Mesendoderm (in vitro differentiated cells): ENCODE data around the gene NKAIN4.

Experiments used
- DNase-seq: peaks from one replicate; pipeline ENCODE4 v3.0.0; 2013
- H2AK5ac ChIP-seq: 2 replicates; pipeline ENCODE4 v1.6.1; 2013; ENCODE audit warnings: low read length, inconsistent platforms
- H2BK120ac ChIP-seq: 2 replicates; pipeline ENCODE4 v1.6.1; 2013; ENCODE audit warnings: low read depth, mild to moderate bottlenecking, low read length, moderate library complexity, mixed read lengths
- H2BK15ac ChIP-seq: replicated peaks from 2 replicates; pipeline ENCODE4 v1.6.1; 2013; ENCODE audit warnings: low read depth, mild to moderate bottlenecking, moderate library complexity
- H2BK5ac ChIP-seq: 2 replicates; pipeline ENCODE4 v1.6.1; 2013; ENCODE audit warnings: low read length, inconsistent platforms
- H3K18ac ChIP-seq: 2 replicates; pipeline ENCODE4 v1.6.1; 2013; ENCODE audit warnings: mild to moderate bottlenecking, low read length, mixed read lengths
- H3K23ac ChIP-seq: one replicate; pipeline ENCODE4 v1.6.1; 2013; ENCODE audit warnings: low read length
- H3K27ac ChIP-seq: 2 replicates; pipeline ENCODE4 v1.5.1; 2013; ENCODE audit warnings: low read depth, mild to moderate bottlenecking, inconsistent platforms, low read length, moderate library complexity
- H3K27me3 ChIP-seq: 2 replicates; pipeline ENCODE4 v1.6.1; 2013; ENCODE audit warnings: low read length, control low read depth, mild to moderate bottlenecking, inconsistent platforms; ENCODE audit not compliant: insufficient read depth, poor library complexity
- H3K36me3 ChIP-seq: 2 replicates; pipeline ENCODE4 v1.6.1; 2013; ENCODE audit warnings: low read length, inconsistent platforms; ENCODE audit not compliant: control insufficient read depth, insufficient read depth
- H3K4ac ChIP-seq: one replicate; pipeline ENCODE4 v1.6.1; 2013; ENCODE audit warnings: low read depth, mild to moderate bottlenecking, low read length, moderate library complexity
- H3K4me1 ChIP-seq: 2 replicates; pipeline ENCODE4 v1.6.1; 2013; ENCODE audit warnings: low read depth, low read length, inconsistent platforms; ENCODE audit not compliant: control insufficient read depth
- H3K4me2 ChIP-seq: 2 replicates; pipeline ENCODE4 v1.6.1; 2013; ENCODE audit warnings: low read length
- H3K4me3 ChIP-seq: 2 replicates; pipeline ENCODE4 v1.5.1; 2013; ENCODE audit warnings: mild to moderate bottlenecking, low read length
- H3K56ac ChIP-seq: one replicate; pipeline ENCODE4 v1.6.1; 2013; ENCODE audit warnings: low read length
- H3K79me1 ChIP-seq: 2 replicates; pipeline ENCODE4 v1.6.1; 2013; ENCODE audit warnings: low read length, inconsistent platforms
- H3K79me2 ChIP-seq: 2 replicates; pipeline ENCODE4 v1.6.1; 2013; ENCODE audit warnings: mild to moderate bottlenecking, low read length; ENCODE audit not compliant: control insufficient read depth, insufficient read depth
- H3K9ac ChIP-seq: 2 replicates; pipeline ENCODE4 v1.6.1; 2013; ENCODE audit warnings: low read length, inconsistent platforms
- H4K5ac ChIP-seq: one replicate; pipeline ENCODE4 v1.6.1; 2013; ENCODE audit warnings: low read length
- H4K8ac ChIP-seq: one replicate; pipeline ENCODE4 v1.6.1; 2013; ENCODE audit warnings: low read depth, mild to moderate bottlenecking, control low read depth, low read length, moderate library complexity
- WGBS: extraction: QIAGEN DNeasy Blood & Tissue Kit; methylation state at CpG from one replicate; pipeline ENCODE4 v1.1.7; 2013; ENCODE audit warnings: low lambda C conversion rate, missing lambda C conversion rate; ENCODE audit not compliant: insufficient coverage; ENCODE audit errors: extremely low coverage; 5-methylcytosine and 5-hydroxymethylcytosine counted together

NKAIN4 gene

DNA sequence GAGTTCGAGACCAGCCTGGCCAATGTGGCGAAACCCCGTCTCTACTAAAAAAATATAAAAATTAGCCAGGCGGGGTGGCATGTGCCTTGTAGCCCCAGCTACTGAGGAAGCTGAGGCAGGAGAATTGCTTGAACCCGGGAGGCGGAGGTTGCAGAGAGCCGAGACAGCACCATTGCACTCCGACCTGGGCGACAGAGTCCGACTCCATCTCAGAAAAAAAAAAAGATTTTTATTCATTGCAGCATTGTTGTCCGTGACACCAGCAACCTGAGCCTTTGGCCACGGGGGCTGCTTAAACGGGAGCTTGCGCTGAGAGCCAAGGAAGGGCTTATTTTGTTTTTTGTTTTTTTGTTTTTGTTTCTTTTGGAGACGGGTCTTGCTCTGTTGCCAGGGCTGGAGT lies 25.7 kb upstream of the NKAIN4 start:
- Histone ChIP-seq H3K27me3 (no peaks in the 10 kb centered on the region), H3K4ac (no peak overlapping the region), H3K79me1 (peaks cover 6% of the 10 kb centered on the region), H3K4me3 (no peak overlapping the region), H3K18ac (no peak overlapping the region), H3K4me1 (no peaks in the 10 kb centered on the region), H3K56ac (no peak overlapping the region), H2AK5ac (no peak overlapping the region), H4K8ac (no peak overlapping the region), H3K36me3 (peaks cover 12% of the 10 kb centered on the region), H4K5ac (no peak overlapping the region), H3K79me2 (peaks cover 14% of the 10 kb centered on the region), H3K4me2 (no peak overlapping the region), H2BK15ac (no peak overlapping the region), H2BK5ac (no peak overlapping the region), H3K27ac (no peak overlapping the region), H2BK120ac (no peak overlapping the region), H3K23ac (no peak overlapping the region), H3K9ac (no peak overlapping the region)
- no peak for DNase-seq
- WGBS = no CpG with 5 or more reads among the region's 15 CpGs

DNA sequence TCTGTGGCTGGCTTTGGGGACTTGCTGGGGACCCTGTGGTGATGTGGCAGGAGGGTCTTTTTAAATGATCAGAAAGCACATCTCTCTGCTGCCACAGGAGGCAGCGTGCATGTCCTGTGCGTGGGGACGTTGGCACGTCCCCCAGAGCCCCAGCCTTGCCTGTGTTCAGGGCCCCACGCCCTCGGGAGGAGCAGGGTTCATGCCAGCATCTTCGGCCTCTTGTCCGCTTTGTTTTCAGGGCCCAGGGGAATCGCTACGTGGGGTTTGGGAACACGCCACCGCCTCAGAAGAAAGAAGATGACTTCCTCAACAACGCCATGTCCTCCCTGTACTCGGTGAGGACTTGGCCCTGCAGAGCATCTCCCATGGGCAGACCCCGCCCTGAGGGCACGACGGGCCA lies 24.4 kb upstream of the NKAIN4 start:
- no peak overlapping the region for H3K4ac ChIP-seq
- H3K79me2 ChIP-seq = peaks cover 25% of the 10 kb centered on the region
- peaks cover under 1% of the 10 kb centered on the region for H3K4me1 ChIP-seq
- H2BK5ac ChIP-seq = no peak overlapping the region
- H4K8ac ChIP-seq = no peak overlapping the region
- H3K9ac ChIP-seq = no peak overlapping the region
- no CpG with 5 or more reads among the region's 17 CpGs for WGBS
- no peaks in the 10 kb centered on the region for H3K27me3 ChIP-seq
- no peak for DNase-seq
- H3K4me3 ChIP-seq = no peak overlapping the region
- no peak overlapping the region for H2BK15ac ChIP-seq
- H3K23ac ChIP-seq = no peak overlapping the region
- H2BK120ac ChIP-seq = no peak overlapping the region
- H2AK5ac ChIP-seq = no peak overlapping the region
- H3K36me3 ChIP-seq = peaks cover 9% of the 10 kb centered on the region
- no peak overlapping the region for H3K56ac ChIP-seq
- H3K18ac ChIP-seq = no peak overlapping the region
- H3K79me1 ChIP-seq = peaks cover 14% of the 10 kb centered on the region
- H3K27ac ChIP-seq = no peak overlapping the region
- no peak overlapping the region for H3K4me2 ChIP-seq
- no peak overlapping the region for H4K5ac ChIP-seq

DNA sequence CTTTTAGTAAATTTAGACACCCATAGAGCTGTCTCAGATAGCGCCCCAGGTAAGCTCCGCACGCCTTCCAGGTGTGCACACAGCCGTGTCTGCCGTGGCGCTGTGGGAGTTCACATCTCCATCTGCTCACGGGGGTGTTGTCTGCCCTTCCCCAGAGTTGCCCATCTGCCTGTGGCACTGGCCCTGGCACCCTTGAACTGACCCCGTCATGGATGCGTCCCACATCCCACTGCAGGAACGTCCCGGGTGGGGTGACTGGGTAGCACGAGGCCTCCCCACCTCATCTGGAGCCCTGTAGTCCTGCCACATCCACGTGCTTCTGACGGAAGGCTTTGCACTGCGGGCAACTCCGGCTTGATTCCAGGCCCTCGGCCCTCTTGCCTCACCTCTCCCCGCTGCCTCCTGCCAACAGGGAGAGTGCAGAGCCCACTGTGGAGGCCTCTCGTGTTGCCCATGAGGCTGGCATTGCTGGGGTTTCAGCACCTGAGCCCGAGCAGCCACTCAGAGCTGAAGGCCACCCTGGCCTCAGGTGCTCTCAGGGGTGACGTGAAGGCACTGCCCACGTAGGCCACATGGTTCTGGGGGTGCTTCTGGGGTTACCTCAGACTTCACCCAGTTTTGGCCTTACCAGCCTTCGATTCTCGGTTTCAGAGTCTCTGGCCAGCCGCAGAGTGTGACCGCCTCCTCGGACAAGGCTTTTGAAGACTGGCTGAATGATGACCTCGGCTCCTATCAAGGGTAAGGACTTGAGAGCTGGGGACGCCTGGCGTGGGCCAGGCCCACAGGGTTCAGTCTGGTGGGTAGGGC lies 23.4 kb upstream of the NKAIN4 start:
- Histone ChIP-seq H3K79me2 (peaks cover 34% of the 10 kb centered on the region), H3K4me2 (no peak overlapping the region), H2AK5ac (no peak overlapping the region), H4K8ac (no peak overlapping the region), H3K4me3 (no peak overlapping the region), H3K18ac (no peak overlapping the region), H3K4ac (no peak overlapping the region), H4K5ac (no peak overlapping the region), H3K79me1 (peaks cover 16% of the 10 kb centered on the region), H3K27ac (no peak overlapping the region), H2BK120ac (no peak overlapping the region), H3K56ac (no peak overlapping the region), H3K27me3 (no peaks in the 10 kb centered on the region), H2BK15ac (no peak overlapping the region), H2BK5ac (no peak overlapping the region), H3K9ac (no peak overlapping the region), H3K23ac (no peak overlapping the region), H3K36me3 (peaks cover 7% of the 10 kb centered on the region), H3K4me1 (peaks cover 2% of the 10 kb centered on the region)
- WGBS = no CpG with 5 or more reads among the region's 30 CpGs
- no peak for DNase-seq

DNA sequence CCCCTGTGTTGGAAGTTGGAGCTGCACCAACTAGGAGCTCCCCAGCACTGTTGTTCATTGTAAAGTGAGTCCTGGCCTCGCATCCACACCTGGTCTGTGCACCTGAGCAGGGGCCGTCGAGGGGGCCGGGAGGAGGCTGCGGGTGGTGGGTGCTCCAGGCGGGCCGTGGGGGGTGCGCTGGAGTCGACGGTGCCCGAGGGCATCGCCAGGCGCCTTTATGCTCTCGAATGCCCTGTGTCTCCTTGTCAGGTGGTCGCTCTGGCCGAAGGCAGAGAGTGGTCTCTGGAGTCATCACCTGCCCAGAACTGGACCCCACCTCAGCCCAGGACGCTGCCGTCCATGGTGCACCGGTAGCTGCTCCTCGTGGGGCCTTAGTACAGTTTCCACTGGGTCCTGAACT lies 22.7 kb upstream of the NKAIN4 start:
- no CpG with 5 or more reads among the region's 20 CpGs for WGBS
- no peak overlapping the region for H3K27ac ChIP-seq

DNA sequence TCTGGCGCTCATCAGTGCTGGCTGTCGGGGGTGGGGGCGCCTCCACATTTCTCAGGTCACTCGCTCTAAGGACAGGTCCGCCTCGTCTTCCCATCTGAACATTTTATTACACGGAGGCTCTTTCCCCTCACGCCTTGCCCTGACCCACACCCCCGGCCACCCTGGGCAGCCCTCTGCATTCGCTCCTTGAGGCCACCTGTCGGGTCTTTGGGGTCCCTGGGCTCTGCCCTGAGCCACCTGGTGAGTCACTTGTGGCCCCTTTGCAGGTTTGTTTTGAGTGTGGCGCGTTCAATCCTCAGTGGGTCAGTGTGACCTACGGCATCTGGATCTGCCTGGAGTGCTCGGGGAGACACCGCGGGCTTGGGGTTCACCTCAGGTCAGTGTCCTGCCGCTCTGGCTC lies 21.6 kb upstream of the NKAIN4 start:
- Histone ChIP-seq H3K79me2 (peaks cover 34% of the 10 kb centered on the region), H4K5ac (no peak overlapping the region), H3K4me2 (no peak overlapping the region), H2AK5ac (no peak overlapping the region), H3K4me1 (peaks cover 2% of the 10 kb centered on the region), H3K27ac (no peak overlapping the region), H3K18ac (no peak overlapping the region), H3K4me3 (no peak overlapping the region), H3K56ac (no peak overlapping the region), H2BK120ac (no peak overlapping the region), H3K27me3 (no peaks in the 10 kb centered on the region), H3K4ac (no peak overlapping the region), H3K36me3 (peaks cover 7% of the 10 kb centered on the region), H3K79me1 (peaks cover 16% of the 10 kb centered on the region), H2BK5ac (no peak overlapping the region), H4K8ac (no peak overlapping the region), H3K23ac (no peak overlapping the region), H3K9ac (no peak overlapping the region), H2BK15ac (no peak overlapping the region)
- DNase-seq = no peak
- no CpG with 5 or more reads among the region's 18 CpGs for WGBS

More for the DNA sequence above, 22.7 kb upstream of the NKAIN4 start:
- H3K36me3 ChIP-seq = peaks cover 7% of the 10 kb centered on the region
- H3K4ac ChIP-seq = no peak overlapping the region
- no peak for DNase-seq
- no peak overlapping the region for H2BK5ac ChIP-seq
- H3K4me1 ChIP-seq = peaks cover 2% of the 10 kb centered on the region
- H3K4me3 ChIP-seq = no peak overlapping the region
- H3K18ac ChIP-seq = no peak overlapping the region
- no peak overlapping the region for H3K23ac ChIP-seq
- no peak overlapping the region for H3K56ac ChIP-seq
- no peak overlapping the region for H2BK15ac ChIP-seq
- H2AK5ac ChIP-seq = no peak overlapping the region
- no peak overlapping the region for H2BK120ac ChIP-seq
- peaks cover 34% of the 10 kb centered on the region for H3K79me2 ChIP-seq
- no peak overlapping the region for H4K5ac ChIP-seq
- no peak overlapping the region for H4K8ac ChIP-seq
- H3K9ac ChIP-seq = no peak overlapping the region
- no peaks in the 10 kb centered on the region for H3K27me3 ChIP-seq
- peaks cover 16% of the 10 kb centered on the region for H3K79me1 ChIP-seq
- no peak overlapping the region for H3K4me2 ChIP-seq
